C4-2B (cell line): Measurements from ENCODE around the gene TNFSF8.

Experiments
- CTCF ChIP-seq: fragments of 450-650 bp; conservative IDR thresholded peaks from 2 replicates; pipeline ENCODE4 v1.5.1; 2017; ENCODE audit warnings: mild to moderate bottlenecking
- ZFX ChIP-seq: fragments of 450-650 bp; IDR thresholded peaks from 2 replicates; pipeline ENCODE4 v1.6.1; 2017

DNA sequence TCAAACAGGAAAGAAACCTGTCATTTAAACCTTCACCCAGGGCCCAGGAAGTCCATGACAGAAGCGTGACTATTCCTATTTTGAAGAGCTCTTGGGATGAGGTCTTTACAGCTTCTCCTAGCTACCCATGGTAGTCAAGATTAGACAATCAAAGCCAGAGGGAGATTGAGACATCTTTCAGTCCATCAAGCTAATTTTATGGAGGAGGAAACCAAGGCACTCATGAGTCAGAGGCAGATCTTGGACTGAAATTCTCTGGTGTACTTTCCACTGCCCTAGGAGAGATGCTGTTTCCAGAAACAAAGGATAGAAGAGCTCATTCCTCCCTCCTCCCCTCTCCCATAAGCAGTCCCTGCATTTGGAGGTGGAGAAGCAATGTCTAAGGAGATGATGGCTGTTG is 9.2 kb downstream of the TNFSF8 start:
- TF ChIP-seq CTCF (no peak), ZFX (no peak)
